GM23338 (cell line): ENCODE measurements around the gene RBM23.

Experiments
- POLR2AphosphoS5 ChIP-seq: IDR thresholded peaks from 2 replicates; pipeline ENCODE4 v1.6.1; 2016; ENCODE audit warnings: antibody characterized with exemption, low read depth
- STAT1 ChIP-seq: IDR thresholded peaks from one replicate; pipeline ENCODE4 v1.6.1; 2016; ENCODE audit warnings: antibody characterized with exemption; ENCODE audit not compliant: unreplicated experiment
- ZNF331 ChIP-seq: fragments of 250-450 bp; sonication (Bioruptor Pico); IDR thresholded peaks from 2 replicates; pipeline ENCODE4 v1.5.0; 2020; ENCODE audit warnings: low read depth, mild to moderate bottlenecking, moderate library complexity
- TF ChIP-seq, protein P1 (sequence below), 2 experiments: fragments of 200-600 bp in 1 of 2; sonication (generic) in 1 of 2; conservative IDR thresholded peaks; 2 replicates each; pipeline versions ENCODE4 v1.5.1 to v1.6.1; 2016 to 2017; ENCODE audit warnings: antibody characterized with exemption in 2 of 2, low read depth in 2 of 2, mild to moderate bottlenecking in 2 of 2, moderate library complexity in 1 of 2

- TF ChIP-seq, protein P1, sequence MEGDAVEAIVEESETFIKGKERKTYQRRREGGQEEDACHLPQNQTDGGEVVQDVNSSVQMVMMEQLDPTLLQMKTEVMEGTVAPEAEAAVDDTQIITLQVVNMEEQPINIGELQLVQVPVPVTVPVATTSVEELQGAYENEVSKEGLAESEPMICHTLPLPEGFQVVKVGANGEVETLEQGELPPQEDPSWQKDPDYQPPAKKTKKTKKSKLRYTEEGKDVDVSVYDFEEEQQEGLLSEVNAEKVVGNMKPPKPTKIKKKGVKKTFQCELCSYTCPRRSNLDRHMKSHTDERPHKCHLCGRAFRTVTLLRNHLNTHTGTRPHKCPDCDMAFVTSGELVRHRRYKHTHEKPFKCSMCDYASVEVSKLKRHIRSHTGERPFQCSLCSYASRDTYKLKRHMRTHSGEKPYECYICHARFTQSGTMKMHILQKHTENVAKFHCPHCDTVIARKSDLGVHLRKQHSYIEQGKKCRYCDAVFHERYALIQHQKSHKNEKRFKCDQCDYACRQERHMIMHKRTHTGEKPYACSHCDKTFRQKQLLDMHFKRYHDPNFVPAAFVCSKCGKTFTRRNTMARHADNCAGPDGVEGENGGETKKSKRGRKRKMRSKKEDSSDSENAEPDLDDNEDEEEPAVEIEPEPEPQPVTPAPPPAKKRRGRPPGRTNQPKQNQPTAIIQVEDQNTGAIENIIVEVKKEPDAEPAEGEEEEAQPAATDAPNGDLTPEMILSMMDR (conservative IDR thresholded peaks at IDR 0.05; ENCODE audit: low read depth in 2 of 2) = no peak
- TF ChIP-seq STAT1 (no peak), ZNF331 (CRISPR knock-in tag) (no peak), POLR2AphosphoS5 (no peak)
These were observed 48.1 kb downstream of the RBM23 start for GRCh38 chr14:22870811-22871223.
